Caco-2 (cell line): ENCODE measurements around the gene WNT2B. TPM values are rescaled to one million over a fixed set of nuclear protein-coding genes. Genes with fewer than 3 reads are reported as not detected.
A peak's percentile ranks its signal among the peaks of the same experiment; 100 is the strongest.

Experiments used
- BruUV-seq: library from RNA; stranded (reverse); fragments of 400-500 nt; replicated peaks from 2 replicates; lab custom pipeline; 2021; lab: Mats Ljungman, UMichigan
- CTCF ChIA-PET: fragments of 300-600 bp; sonication (Branson Sonifier 250); formaldehyde crosslinking; loops from one replicate; lab custom pipeline; 2022; ENCODE audit warnings: antibody characterized with exemption; lab: Charles Lee
- POLR2A ChIA-PET: fragments of 300-600 bp; sonication (Branson Sonifier 250); formaldehyde crosslinking; loops from one replicate; lab custom pipeline; 2022; ENCODE audit warnings: antibody characterized with exemption; lab: Charles Lee
- DNase-seq, 2 experiments: peaks; one replicate each; pipeline versions ENCODE4 v3.0.0 to v3.0.0-alpha.2; 2020 to 2022
- H3K27me3 ChIP-seq: replicated peaks from 2 replicates; pipeline ENCODE4 v1.6.0; 2011; ENCODE audit warnings: low read length; ENCODE audit not compliant: control insufficient read depth, insufficient read depth
- H3K36me3 ChIP-seq: 2 replicates; pipeline ENCODE4 v1.5.1; 2011; ENCODE audit warnings: low read length; ENCODE audit not compliant: control insufficient read depth, insufficient read depth
- H3K4me1 ChIP-seq: fragments of 250-450 bp; sonication (Bioruptor Pico); 2 replicates; pipeline ENCODE4 v1.5.1; 2020; ENCODE audit warnings: mild to moderate bottlenecking
- H3K4me3 ChIP-seq: 2 replicates; pipeline ENCODE4 v1.5.1; 2011; ENCODE audit warnings: low read depth, mild to moderate bottlenecking, control low read depth, low read length
- H3K9me3 ChIP-seq: fragments of 250-450 bp; sonication (Bioruptor Pico); 2 replicates; pipeline ENCODE4 v1.5.1; 2020; ENCODE audit warnings: mild to moderate bottlenecking, moderate library complexity
- H3K27ac Mint-ChIP-seq: one replicate; pipeline ENCODE4 v1.8.0; 2022; ENCODE audit warnings: mixed read lengths; ENCODE audit not compliant: unreplicated experiment
- H3K27me3 Mint-ChIP-seq: one replicate; pipeline ENCODE4 v1.8.0; 2022; ENCODE audit warnings: mixed read lengths; ENCODE audit not compliant: insufficient read depth, unreplicated experiment
- H3K36me3 Mint-ChIP-seq: one replicate; pipeline ENCODE4 v1.8.0; 2022; ENCODE audit warnings: mild to moderate bottlenecking, mixed read lengths; ENCODE audit not compliant: insufficient read depth, unreplicated experiment
- H3K4me1 Mint-ChIP-seq: one replicate; pipeline ENCODE4 v1.8.0; 2022; ENCODE audit warnings: low read depth, mixed read lengths; ENCODE audit not compliant: unreplicated experiment
- H3K4me3 Mint-ChIP-seq: one replicate; pipeline ENCODE4 v1.8.0; 2022; ENCODE audit warnings: mild to moderate bottlenecking, moderate library complexity, mixed read lengths; ENCODE audit not compliant: unreplicated experiment
- H3K9me3 Mint-ChIP-seq: one replicate; pipeline ENCODE4 v1.8.0; 2022; ENCODE audit warnings: mixed read lengths; ENCODE audit not compliant: unreplicated experiment
- intact Hi-C: fragments of 100-400 bp; cut with micrococcal nuclease; formaldehyde crosslinking; loops from one replicate; pipeline ENCODE4 v1.10.0; 2022; ENCODE audit not compliant: unreplicated experiment
- total RNA-seq: library from RNA; stranded (reverse); gene quantifications from 2 replicates; pipeline ENCODE4 v1.2.3, GENCODE V29; 2022
- TF ChIP-seq, protein P1 (sequence below), 2 experiments: fragments of 200-600 bp in 1 of 2; IDR thresholded peaks; 1 replicate in 1 of 2; 2 replicates in 1 of 2; pipeline versions ENCODE4 v1.5.1 to v1.8.0; 2011 to 2022; ENCODE audit warnings: antibody characterized with exemption in 1 of 2, control low read depth in 1 of 2, inconsistent platforms in 1 of 2, low read depth in 1 of 2, low read length in 1 of 2, mild to moderate bottlenecking in 1 of 2, moderate library complexity in 1 of 2; ENCODE audit not compliant: insufficient read depth in 1 of 2, severe bottlenecking in 1 of 2, unreplicated experiment in 1 of 2

Gene WNT2B
- total RNA-seq, 1 experiment from 2014 or later = 0.70 TPM

- peaks cover 8% of the 10 kb centered on the region for H3K27me3 Mint-ChIP-seq
- H3K9me3 Mint-ChIP-seq = no peaks in the 10 kb centered on the region
- no TSS peak for BruUV-seq
- ChIA-PET POLR2A (no interaction called here), CTCF (no interaction called here)
- no peaks in the 10 kb centered on the region for H3K4me1 ChIP-seq
- H3K9me3 ChIP-seq = no peaks in the 10 kb centered on the region
- no peak for DNase-seq
- intact Hi-C loops = no loop called here
- no peak overlapping the region for H3K4me3 ChIP-seq
- H3K36me3 ChIP-seq = no peaks in the 10 kb centered on the region
- peak overlapping the region; percentile 71 for H3K4me3 Mint-ChIP-seq
- TF ChIP-seq, protein P1, sequence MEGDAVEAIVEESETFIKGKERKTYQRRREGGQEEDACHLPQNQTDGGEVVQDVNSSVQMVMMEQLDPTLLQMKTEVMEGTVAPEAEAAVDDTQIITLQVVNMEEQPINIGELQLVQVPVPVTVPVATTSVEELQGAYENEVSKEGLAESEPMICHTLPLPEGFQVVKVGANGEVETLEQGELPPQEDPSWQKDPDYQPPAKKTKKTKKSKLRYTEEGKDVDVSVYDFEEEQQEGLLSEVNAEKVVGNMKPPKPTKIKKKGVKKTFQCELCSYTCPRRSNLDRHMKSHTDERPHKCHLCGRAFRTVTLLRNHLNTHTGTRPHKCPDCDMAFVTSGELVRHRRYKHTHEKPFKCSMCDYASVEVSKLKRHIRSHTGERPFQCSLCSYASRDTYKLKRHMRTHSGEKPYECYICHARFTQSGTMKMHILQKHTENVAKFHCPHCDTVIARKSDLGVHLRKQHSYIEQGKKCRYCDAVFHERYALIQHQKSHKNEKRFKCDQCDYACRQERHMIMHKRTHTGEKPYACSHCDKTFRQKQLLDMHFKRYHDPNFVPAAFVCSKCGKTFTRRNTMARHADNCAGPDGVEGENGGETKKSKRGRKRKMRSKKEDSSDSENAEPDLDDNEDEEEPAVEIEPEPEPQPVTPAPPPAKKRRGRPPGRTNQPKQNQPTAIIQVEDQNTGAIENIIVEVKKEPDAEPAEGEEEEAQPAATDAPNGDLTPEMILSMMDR (IDR thresholded peaks at IDR 0.05; ENCODE audit: insufficient read depth in 1 of 2, low read depth in 1 of 2, low read length in 1 of 2, severe bottlenecking in 1 of 2, unreplicated experiment in 1 of 2) = no peak
- H3K27ac Mint-ChIP-seq = no peak overlapping the region
- H3K36me3 Mint-ChIP-seq = no peaks in the 10 kb centered on the region
- no peaks in the 10 kb centered on the region for H3K4me1 Mint-ChIP-seq
- H3K27me3 ChIP-seq = no peaks in the 10 kb centered on the region
These were observed 954 bp downstream of the WNT2B start for GRCh38 chr1:112509660-112510178.

DNA sequence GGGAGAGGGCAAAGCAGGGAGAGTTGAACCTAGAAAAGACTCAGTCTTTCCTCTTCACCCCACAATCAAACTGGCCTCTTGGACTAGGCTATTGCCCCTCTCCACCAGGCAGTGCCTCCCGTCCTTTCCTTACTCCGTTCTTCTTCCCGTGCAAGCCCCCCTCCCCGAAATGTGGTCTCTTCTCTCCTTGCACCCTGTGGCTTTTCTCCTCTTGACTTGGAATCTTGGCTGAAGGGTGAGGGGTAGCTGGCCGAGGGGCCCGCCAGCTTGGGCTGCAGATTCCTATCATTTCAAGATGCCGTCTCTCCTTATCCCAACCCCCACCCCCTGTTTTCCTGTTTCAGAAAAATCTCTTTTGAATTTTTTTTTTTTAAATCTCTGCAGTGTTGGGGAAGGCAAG lies 1.6 kb downstream of the WNT2B start:
- ChIA-PET CTCF (no interaction called here), POLR2A (no interaction called here)
- no peaks in the 10 kb centered on the region for H3K4me1 Mint-ChIP-seq
- H3K27ac Mint-ChIP-seq = no peak overlapping the region
- Histone ChIP-seq H3K4me3 (no peak overlapping the region), H3K4me1 (no peaks in the 10 kb centered on the region), H3K27me3 (no peaks in the 10 kb centered on the region), H3K9me3 (no peaks in the 10 kb centered on the region), H3K36me3 (no peaks in the 10 kb centered on the region)
- peak overlapping the region; percentile 71 for H3K4me3 Mint-ChIP-seq
- H3K27me3 Mint-ChIP-seq = peaks cover 8% of the 10 kb centered on the region
- no TSS peak for BruUV-seq
- no peaks in the 10 kb centered on the region for H3K9me3 Mint-ChIP-seq
- TF ChIP-seq, protein P1 (IDR thresholded peaks at IDR 0.05; ENCODE audit: insufficient read depth in 1 of 2, low read depth in 1 of 2, low read length in 1 of 2, severe bottlenecking in 1 of 2, unreplicated experiment in 1 of 2) = no peak
- intact Hi-C loops = no loop called here
- no peak for DNase-seq
- no peaks in the 10 kb centered on the region for H3K36me3 Mint-ChIP-seq

DNA sequence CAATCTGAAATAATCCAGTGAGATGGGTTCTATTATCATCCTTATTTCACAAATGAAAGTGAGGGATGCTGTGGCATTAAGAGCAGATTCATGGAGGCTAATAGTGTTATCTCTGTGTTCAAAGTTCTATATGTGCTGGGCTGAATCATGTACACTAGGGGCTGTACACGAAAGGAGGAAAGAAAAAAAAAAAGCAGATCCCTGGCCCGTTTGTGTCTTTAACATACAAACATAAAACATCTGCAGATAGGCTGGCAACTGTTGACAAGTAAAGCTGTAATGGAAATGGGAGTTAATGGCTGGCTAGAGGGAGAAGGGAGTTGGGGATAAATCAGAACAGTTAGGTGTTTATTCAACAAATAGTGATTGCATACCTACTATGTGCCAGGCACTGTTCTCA lies 3.1 kb downstream of the WNT2B start:
- intact Hi-C loops = no loop called here
- no peak overlapping the region for H3K4me3 ChIP-seq
- BruUV-seq = no TSS peak
- no peak overlapping the region for H3K27ac Mint-ChIP-seq
- H3K4me1 ChIP-seq = no peaks in the 10 kb centered on the region
- no peaks in the 10 kb centered on the region for H3K27me3 ChIP-seq
- H3K36me3 ChIP-seq = no peaks in the 10 kb centered on the region
- H3K36me3 Mint-ChIP-seq = no peaks in the 10 kb centered on the region
- no peaks in the 10 kb centered on the region for H3K9me3 Mint-ChIP-seq
- DNase-seq = no peak
- H3K4me1 Mint-ChIP-seq = no peaks in the 10 kb centered on the region
- ChIA-PET POLR2A (no interaction called here), CTCF (no interaction called here)
- TF ChIP-seq, protein P1 (IDR thresholded peaks at IDR 0.05; ENCODE audit: insufficient read depth in 1 of 2, low read depth in 1 of 2, low read length in 1 of 2, severe bottlenecking in 1 of 2, unreplicated experiment in 1 of 2) = no peak
- no peaks in the 10 kb centered on the region for H3K9me3 ChIP-seq
- H3K4me3 Mint-ChIP-seq = no peak overlapping the region
- peaks cover 8% of the 10 kb centered on the region for H3K27me3 Mint-ChIP-seq
